SK-N-SH (cell line): ENCODE measurements around the gene MYO9A. TPM values are rescaled to one million over a fixed set of nuclear protein-coding genes. Genes with fewer than 3 reads are reported as not detected.

Experiments
- CTCF ChIA-PET: fragments of 300-600, 350-600 bp; formaldehyde crosslinking; extraction: SDS; loops from one replicate; lab custom pipeline; 2021; lab: Yijun Ruan, JAX
- POLR2A ChIA-PET: fragments of 350-600 bp; sonication (Branson Sonifier 250); formaldehyde crosslinking; extraction: SDS; loops from one replicate; lab custom pipeline; 2020; ENCODE audit warnings: antibody characterized with exemption, inconsistent platforms; lab: Yijun Ruan, JAX
- DNase-seq: peaks from one replicate; pipeline ENCODE4 v3.0.0; 2012
- H2AFZ ChIP-seq: fragments of 200-600 bp; sonication (generic); 2 replicates; pipeline ENCODE4 v1.8.1; 2016; ENCODE audit warnings: antibody characterized with exemption, mild to moderate bottlenecking, low read depth
- H3F3A ChIP-seq: fragments of 200-600 bp; sonication (generic); replicated peaks from 2 replicates; pipeline ENCODE3; 2016; ENCODE audit warnings: antibody characterized with exemption, mild to moderate bottlenecking; ENCODE audit not compliant: insufficient read depth
- H3K27ac ChIP-seq, 2 experiments: fragments of 200-500 bp in 1 of 2; fragments of 200-600 bp in 1 of 2; sonication (Bioruptor generic) in 1 of 2; sonication (generic), shearing (Covaris generic) in 1 of 2; 2 replicates each; pipeline versions ENCODE4 v1.5.1 to v1.6.1; 2014 to 2016; ENCODE audit warnings: low read depth in 2 of 2, inconsistent platforms in 1 of 2, low read length in 1 of 2, mild to moderate bottlenecking in 1 of 2, mixed read lengths in 1 of 2
- H3K27me3 ChIP-seq: fragments of 200-600 bp; sonication (generic), shearing (Covaris generic); 2 replicates; pipeline ENCODE4 v1.6.1; 2016; ENCODE audit warnings: mixed run types; ENCODE audit not compliant: insufficient read depth
- H3K36me3 ChIP-seq, 2 experiments: fragments of 200-500 bp in 1 of 2; fragments of 200-600 bp in 1 of 2; sonication (Bioruptor generic) in 1 of 2; sonication (generic) in 1 of 2; replicated peaks in 1 of 2; 2 replicates each; pipeline versions ENCODE3 to v1.5.1; 2014 to 2016; ENCODE audit warnings: low read length in 1 of 2, mild to moderate bottlenecking in 1 of 2; ENCODE audit not compliant: insufficient read depth in 2 of 2, control insufficient read depth in 1 of 2
- H3K4me1 ChIP-seq, 2 experiments: fragments of 200-500 bp in 1 of 2; fragments of 200-600 bp in 1 of 2; sonication (Bioruptor generic) in 1 of 2; sonication (generic), shearing (Covaris generic) in 1 of 2; 2 replicates each; pipeline versions ENCODE4 v1.5.1 to v1.6.1; 2014 to 2016; ENCODE audit warnings: low read depth in 1 of 2, low read length in 1 of 2, mixed run types in 1 of 2; ENCODE audit not compliant: insufficient read depth in 2 of 2, control insufficient read depth in 1 of 2
- H3K4me2 ChIP-seq: fragments of 200-600 bp; sonication (generic), shearing (Covaris generic); 2 replicates; pipeline ENCODE4 v1.6.1; 2017; ENCODE audit warnings: mixed run types
- H3K4me3 ChIP-seq, 2 experiments: fragments of 200-500 bp in 1 of 2; fragments of 200-600 bp in 1 of 2; sonication (Bioruptor generic) in 1 of 2; sonication (generic), shearing (Covaris generic) in 1 of 2; 2 replicates each; pipeline versions ENCODE4 v1.5.1 to v1.8.1; 2014 to 2016; ENCODE audit warnings: low read depth in 2 of 2, inconsistent platforms in 1 of 2, low read length in 1 of 2, mild to moderate bottlenecking in 1 of 2, mixed read lengths in 1 of 2, moderate library complexity in 1 of 2
- H3K79me2 ChIP-seq: fragments of 200-600 bp; sonication (generic); 2 replicates; pipeline ENCODE4 v1.8.1; 2017; ENCODE audit warnings: mild to moderate bottlenecking; ENCODE audit not compliant: insufficient read depth
- H3K9ac ChIP-seq: fragments of 200-600 bp; sonication (generic); 2 replicates; pipeline ENCODE4 v1.6.1; 2017; ENCODE audit warnings: mixed run types
- H3K9me2 ChIP-seq: fragments of 200-600 bp; sonication (generic); 2 replicates; pipeline ENCODE4 v1.6.1; 2017; ENCODE audit warnings: mixed run types
- H3K9me3 ChIP-seq: fragments of 200-600 bp; sonication (generic); 2 replicates; pipeline ENCODE4 v1.6.1; 2017; ENCODE audit warnings: mixed run types, mild to moderate bottlenecking, moderate library complexity
- H4K20me1 ChIP-seq: fragments of 200-600 bp; sonication (generic); 2 replicates; pipeline ENCODE4 v1.6.1; 2017; ENCODE audit warnings: mild to moderate bottlenecking, mixed run types; ENCODE audit not compliant: insufficient read depth
- CTCF ChIP-seq: fragments of 200-600 bp; sonication (generic); IDR thresholded peaks from 2 replicates; pipeline ENCODE4 v1.6.1; 2017; ENCODE audit warnings: antibody characterized with exemption, mild to moderate bottlenecking, moderate library complexity
- EP300 ChIP-seq, 2 experiments: IDR thresholded peaks; 2 replicates each; pipeline versions ENCODE4 v1.4.0 to v1.6.1; 2012; ENCODE audit warnings: borderline replicate concordance in 1 of 2, low read depth in 1 of 2, low read length in 1 of 2
- GABPA ChIP-seq: IDR thresholded peaks from 2 replicates; pipeline ENCODE4 v1.4.0; 2012; ENCODE audit warnings: low read depth, mild to moderate bottlenecking
- GATA2 ChIP-seq: sonication (generic); formaldehyde crosslinking; IDR thresholded peaks from 2 replicates; pipeline ENCODE4 v1.5.0; 2020; ENCODE audit warnings: mild to moderate bottlenecking, missing genetic modification reagents
- IRF3 ChIP-seq: fragments of 150-350 bp; IDR thresholded peaks from 2 replicates; pipeline ENCODE4 v1.6.1; 2016; ENCODE audit warnings: mild to moderate bottlenecking, low read depth, low read length
- MXI1 ChIP-seq: IDR thresholded peaks from 2 replicates; pipeline ENCODE4 v1.6.1; 2012; ENCODE audit warnings: mild to moderate bottlenecking, low read depth, low read length, improper control_type of control experiment
- PBX3 ChIP-seq: IDR thresholded peaks from 2 replicates; pipeline ENCODE4; 2012
- RCOR1 ChIP-seq: fragments of 150-350 bp; IDR thresholded peaks from 2 replicates; pipeline ENCODE4 v1.6.1; 2017; ENCODE audit warnings: antibody characterized with exemption, low read length
- REST ChIP-seq: IDR thresholded peaks from 2 replicates; pipeline ENCODE4 v1.6.1; 2012; ENCODE audit warnings: mild to moderate bottlenecking, low read depth, low read length, moderate library complexity
- RFX5 ChIP-seq: IDR thresholded peaks from 2 replicates; pipeline ENCODE4 v1.6.1; 2012; ENCODE audit warnings: mild to moderate bottlenecking, improper control_type of control experiment, low read length
- TAF1 ChIP-seq: IDR thresholded peaks from 2 replicates; pipeline ENCODE4 v1.6.1; 2012; ENCODE audit warnings: low read depth, mild to moderate bottlenecking, low read length, moderate library complexity, borderline replicate concordance
- TEAD4 ChIP-seq: IDR thresholded peaks from 2 replicates; pipeline ENCODE4 v1.4.0; 2012; ENCODE audit warnings: mild to moderate bottlenecking, borderline replicate concordance; ENCODE audit not compliant: insufficient read depth
- USF1 ChIP-seq: IDR thresholded peaks from 2 replicates; pipeline ENCODE4 v1.4.0; 2012; ENCODE audit warnings: low read depth, borderline replicate concordance
- YY1 ChIP-seq: IDR thresholded peaks from 2 replicates; pipeline ENCODE4 v1.4.0; 2012; ENCODE audit warnings: low read depth, mild to moderate bottlenecking
- ZBTB33 ChIP-seq: IDR thresholded peaks from 2 replicates; pipeline ENCODE4 v1.4.0; 2012; ENCODE audit warnings: low read depth, borderline replicate concordance
- polyA plus RNA-seq, 3 experiments: library from polyadenylated mRNA; depleted of rRNA; stranded (reverse); fragments of >200 nt; gene quantifications; 2 replicates each; pipeline ENCODE4 v1.2.3, GENCODE V29; 2012

Gene MYO9A
- polyA plus RNA-seq, 1 of the 3 experiments (the other 2 are of a cell fraction): 4.1 TPM

GRCh38 chr15:72147418-72147817, 29.5 kb upstream of the MYO9A start (continued):
- TF ChIP-seq USF1 (no peak), ZBTB33 (no peak), TAF1 (no peak), CTCF (no peak)

GRCh38 chr15:72146934-72147333, 29.0 kb upstream of the MYO9A start:
- H3K79me2 ChIP-seq: no peaks in the 10 kb centered on the region
- H2AFZ ChIP-seq: no peak overlapping the region
- no peaks in the 10 kb centered on the region for H3K9me2 ChIP-seq
- H4K20me1 ChIP-seq: no peaks in the 10 kb centered on the region
- CTCF ChIA-PET: interaction anchor here (5.6 kb wide), 1 partner anchor 10 kb away, joined by 31 read pairs; no protein-coding TSS in a partner anchor
- no peak overlapping the region for H3K9ac ChIP-seq
- TF ChIP-seq RCOR1 (no peak), GABPA (no peak), GATA2 (CRISPR knock-in tag) (no peak), REST (no peak), PBX3 (no peak), MXI1 (no peak), TAF1 (no peak), USF1 (no peak), IRF3 (no peak), EP300 (IDR thresholded peaks at IDR 0.05; ENCODE audit: borderline replicate concordance in 1 of 2, low read depth in 1 of 2, low read length in 1 of 2) (no peak), TEAD4 (no peak), ZBTB33 (no peak), RFX5 (no peak), YY1 (no peak)
- H3K9me3 ChIP-seq: no peaks in the 10 kb centered on the region
- H3K4me3 ChIP-seq: no peak overlapping the region
- no peaks in the 10 kb centered on the region for H3K36me3 ChIP-seq
- no peaks in the 10 kb centered on the region for H3K27me3 ChIP-seq
- H3K4me1 ChIP-seq: no peaks in the 10 kb centered on the region
- H3K27ac ChIP-seq: no peak overlapping the region
- POLR2A ChIA-PET: no interaction called here
- H3F3A ChIP-seq: peaks cover 7% of the 10 kb centered on the region
- H3K4me2 ChIP-seq: no peak overlapping the region
- no peak for DNase-seq
